Spleen (tissue), 11 donors: ENCODE results near the gene PNPLA4. TPM values are rescaled to one million over a fixed set of nuclear protein-coding genes. Genes with fewer than 3 reads are reported as not detected.

ENCODE experiments used
- DNase-seq: peaks from one replicate; pipeline ENCODE4 v3.0.0-alpha.2; 2020
- H3K27ac ChIP-seq, 8 donors: fragments of 200-600 bp; sonication (generic) in 7 of 8; 1 replicate in 4 of 8; 2 replicates in 4 of 8; pipeline versions ENCODE4 v1.5.0 to v1.8.0; 2016 to 2021; ENCODE audit warnings: inconsistent platforms in 4 of 8, mild to moderate bottlenecking in 4 of 8, moderate library complexity in 1 of 8
- H3K27me3 ChIP-seq, 7 donors: fragments of 200-600 bp; sonication (generic) in 6 of 7; replicated peaks in 1 of 7; 1 replicate in 4 of 7; 2 replicates in 3 of 7; pipeline versions ENCODE4 v1.5.0 to v1.8.0; 2016 to 2021; ENCODE audit warnings: inconsistent platforms in 3 of 7, mild to moderate bottlenecking in 1 of 7
- H3K36me3 ChIP-seq, 6 donors: fragments of 200-600 bp; sonication (generic) in 5 of 6; 1 replicate in 4 of 6; 2 replicates in 2 of 6; pipeline versions ENCODE4 v1.5.0 to v1.8.0; 2016 to 2021; ENCODE audit warnings: inconsistent platforms in 2 of 6
- H3K4me1 ChIP-seq, 6 donors: fragments of 200-600 bp; sonication (generic) in 5 of 6; 1 replicate in 3 of 6; 2 replicates in 3 of 6; pipeline versions ENCODE4 v1.5.0 to v1.8.0; 2016 to 2021; ENCODE audit warnings: inconsistent platforms in 3 of 6
- H3K4me3 ChIP-seq, 8 donors: fragments of 200-600 bp; sonication (generic) in 7 of 8; 1 replicate in 4 of 8; 2 replicates in 4 of 8; pipeline versions ENCODE4 v1.5.0 to v1.8.0; 2016 to 2021; ENCODE audit warnings: inconsistent platforms in 4 of 8, mild to moderate bottlenecking in 4 of 8, moderate library complexity in 2 of 8
- H3K9me3 ChIP-seq, 8 donors: fragments of 200-600 bp; sonication (generic) in 7 of 8; 1 replicate in 4 of 8; 2 replicates in 4 of 8; pipeline versions ENCODE4 v1.5.0 to v1.8.0; 2016 to 2021; ENCODE audit warnings: inconsistent platforms in 4 of 8
- CTCF ChIP-seq, 11 experiments: fragments of 200-600 bp in 7 of 11; fragments of 450-650 bp in 4 of 11; sonication (generic) in 4 of 11; IDR thresholded peaks in 8 of 11; conservative IDR thresholded peaks in 3 of 11; 1 replicate in 7 of 11; 2 replicates in 4 of 11; pipeline versions ENCODE4 v1.4.0 to v1.8.0; 2016 to 2021; ENCODE audit warnings: antibody characterized with exemption in 11 of 11, inconsistent platforms in 4 of 11, mild to moderate bottlenecking in 1 of 11
- POLR2A ChIP-seq, 3 donors: fragments of 450-650 bp; IDR thresholded peaks; one replicate each; pipeline ENCODE4 v1.5.1; 2017; ENCODE audit warnings: antibody characterized with exemption in 3 of 3, mild to moderate bottlenecking in 1 of 3
- POLR2AphosphoS5 ChIP-seq, 3 donors: sonication (generic); formaldehyde crosslinking; IDR thresholded peaks; one replicate each; pipeline ENCODE4 v1.5.1; 2017; ENCODE audit warnings: antibody characterized with exemption in 3 of 3
- WGBS, 5 donors: extraction: QIAGEN DNeasy Blood & Tissue Kit in 3 of 5; methylation state at CpG; one replicate each; pipeline versions ENCODE4 v1.1.5 to v1.1.7; 2013 to 2018; 5-methylcytosine and 5-hydroxymethylcytosine counted together
- intact Hi-C: fragments of 100-400 bp; cut with DNase I; formaldehyde crosslinking; loops from one replicate; pipeline ENCODE4 v1.15.0; 2023; ENCODE audit warnings: low total_unique reads
- polyA plus RNA-seq, 3 donors: library from polyadenylated mRNA; stranded (reverse); fragments of 200-250 nt; gene quantifications; one replicate each; pipeline ENCODE4 v1.2.1, GENCODE V29; 2013
- total RNA-seq, 7 donors: library from RNA; depleted of rRNA in 3 of 7; stranded (reverse); fragments of >200 nt in 3 of 7; fragmentation: NEBNext Ultra II Directional in 4 of 7; extraction: Animal tissue kit (Norgen Biotek cat#: 25700) in 4 of 7; gene quantifications; one replicate each; pipeline versions ENCODE4 v1.1.0 to v1.2.1, GENCODE V29; 2016 to 2021
- donor health status: healthy with polysubstance abuse.
- donor health status: DM: no; HTN: no; CAD: no; lungs with moderate emphysema.
- donor health status: DM: no; HTN: no; CAD: no.
- donor health status: Bipolar disorder and iron deficiency.
- donor health status: healthy.
- donor health status: DM: no; HTN: no; CAD: no.
- donor health status: DM: yes; HTN: yes; CAD: no.

The PNPLA4 gene
- total and polyA plus RNA-seq, 10 donors = 5.7 to 19.2 (median 8.2) TPM

- Histone ChIP-seq H3K27ac (no peak overlapping the region), H3K27me3 (no peaks in the 10 kb centered on the region), H3K4me3 (no peak overlapping the region), H3K4me1 (no peaks in the 10 kb centered on the region), H3K9me3 (no peaks in the 10 kb centered on the region), H3K36me3 (no peaks in the 10 kb centered on the region)
- intact Hi-C loops = no loop called here
- no peak for DNase-seq
- TF ChIP-seq CTCF (IDR thresholded peaks at IDR 0.05 in 8 of 11, conservative IDR thresholded peaks at IDR 0.05 in 3 of 11) (no peak), POLR2A (IDR thresholded peaks at IDR 0.05) (no peak), POLR2AphosphoS5 (IDR thresholded peaks at IDR 0.05) (no peak)
- 72 to 95% (median 76%) methylated on average over 2 of the region's 2 CpGs for WGBS, 5 donors
Measured at GRCh38 chrX:7889680-7890079, 37.5 kb downstream of the PNPLA4 start.

GRCh38 chrX:7889135-7889534 is 38.1 kb downstream of the PNPLA4 start:
- H3K4me1 ChIP-seq = no peaks in the 10 kb centered on the region
- 64 to 79% (median 72%) methylated on average over 2 of the region's 2 CpGs for WGBS, 5 donors
- intact Hi-C loops = no loop called here

GRCh38 chrX:7876957-7877356 is 50.3 kb downstream of the PNPLA4 start:
- intact Hi-C loops = no loop called here
- WGBS, 5 donors = 78 to 86% (median 80%) methylated on average over 2 of the region's 2 CpGs
- Histone ChIP-seq H3K4me1 (no peaks in the 10 kb centered on the region), H3K4me3 (no peak overlapping the region), H3K9me3 (no peaks in the 10 kb centered on the region), H3K27ac (no peak overlapping the region), H3K27me3 (no peaks in the 10 kb centered on the region), H3K36me3 (no peaks in the 10 kb centered on the region)
- TF ChIP-seq POLR2AphosphoS5 (IDR thresholded peaks at IDR 0.05) (no peak), CTCF (IDR thresholded peaks at IDR 0.05 in 8 of 11, conservative IDR thresholded peaks at IDR 0.05 in 3 of 11) (no peak), POLR2A (IDR thresholded peaks at IDR 0.05) (no peak)
- DNase-seq = no peak

More at GRCh38 chrX:7889135-7889534, 38.1 kb downstream of the PNPLA4 start:
- Histone ChIP-seq H3K27ac (no peak overlapping the region), H3K4me3 (no peak overlapping the region), H3K9me3 (no peaks in the 10 kb centered on the region), H3K36me3 (no peaks in the 10 kb centered on the region), H3K27me3 (no peaks in the 10 kb centered on the region)
- DNase-seq = no peak
- TF ChIP-seq POLR2AphosphoS5 (IDR thresholded peaks at IDR 0.05) (no peak), POLR2A (IDR thresholded peaks at IDR 0.05) (no peak), CTCF (IDR thresholded peaks at IDR 0.05 in 8 of 11, conservative IDR thresholded peaks at IDR 0.05 in 3 of 11) (no peak)

- Histone ChIP-seq H3K36me3 (no peaks in the 10 kb centered on the region), H3K27me3 (no peaks in the 10 kb centered on the region), H3K27ac (no peak overlapping the region), H3K9me3 (no peaks in the 10 kb centered on the region), H3K4me3 (no peak overlapping the region), H3K4me1 (no peaks in the 10 kb centered on the region)
- WGBS, 5 donors = 70 to 91% (median 80%) methylated on average over 4 of the region's 4 CpGs
- TF ChIP-seq CTCF (IDR thresholded peaks at IDR 0.05 in 8 of 11, conservative IDR thresholded peaks at IDR 0.05 in 3 of 11) = no peak
- TF ChIP-seq POLR2A (IDR thresholded peaks at IDR 0.05) = no peak
- TF ChIP-seq POLR2AphosphoS5 (IDR thresholded peaks at IDR 0.05) = no peak
- intact Hi-C loops = no loop called here
- DNase-seq = no peak
Measured at GRCh38 chrX:7872042-7872441, 55.2 kb downstream of the PNPLA4 start.
